HepG2 (cell line): Measurements from ENCODE around the gene PLCG1.

ENCODE experiments used
- GFI1 ChIP-seq: sonication (generic); formaldehyde crosslinking; IDR thresholded peaks from 2 replicates; pipeline ENCODE4 v1.5.0; 2020; ENCODE audit warnings: missing genetic modification reagents, mild to moderate bottlenecking, borderline replicate concordance
- KLF9 ChIP-seq: IDR thresholded peaks from 2 replicates; pipeline ENCODE4 v1.6.1; 2016; ENCODE audit warnings: low read depth
- RFX5 ChIP-seq: IDR thresholded peaks from 2 replicates; pipeline ENCODE4 v1.6.1; 2011; ENCODE audit warnings: low read depth, low read length, improper control_type of control experiment
- ZNF263 ChIP-seq: sonication (generic); formaldehyde crosslinking; IDR thresholded peaks from 2 replicates; pipeline ENCODE4 v1.4.0; 2020; ENCODE audit warnings: missing genetic modification reagents
- ZNF737 ChIP-seq: sonication (generic); formaldehyde crosslinking; IDR thresholded peaks from 2 replicates; pipeline ENCODE4 v1.5.0; 2020; ENCODE audit warnings: missing genetic modification reagents, mild to moderate bottlenecking, borderline replicate concordance
- ZNF768 ChIP-seq: sonication (generic); formaldehyde crosslinking; IDR thresholded peaks from 2 replicates; pipeline ENCODE4 v1.4.0; 2020; ENCODE audit warnings: missing genetic modification reagents
- ZXDC ChIP-seq: sonication (generic); formaldehyde crosslinking; IDR thresholded peaks from 2 replicates; pipeline ENCODE4 v1.5.0; 2020; ENCODE audit warnings: mild to moderate bottlenecking, missing genetic modification reagents

- no peak for TF ChIP-seq RFX5
- TF ChIP-seq ZNF263: no peak
- no peak for TF ChIP-seq ZNF737 (CRISPR knock-in tag)
- TF ChIP-seq ZXDC (CRISPR knock-in tag): no peak
- TF ChIP-seq KLF9: no peak
- TF ChIP-seq ZNF768 (CRISPR knock-in tag): no peak
- no peak for TF ChIP-seq GFI1
Measured at GRCh38 chr20:41185013-41185757, 47.8 kb downstream of the PLCG1 start.
